MM.1S (cell line): ENCODE results near the gene MLLT10.

Source experiments
- DNase-seq: peaks from one replicate; pipeline ENCODE4 v3.0.0-alpha.2; 2015
- H2AFZ ChIP-seq: fragments of 300-600 bp; sonication (generic); 2 replicates; pipeline ENCODE4 v1.6.0; 2016; ENCODE audit warnings: antibody characterized with exemption, low read length
- H3F3A ChIP-seq: fragments of 300-600 bp; sonication (generic); 2 replicates; pipeline ENCODE4 v1.6.1; 2016; ENCODE audit warnings: mild to moderate bottlenecking, antibody characterized with exemption, low read length, moderate library complexity, mixed read lengths; ENCODE audit not compliant: insufficient read depth
- H3K27ac ChIP-seq: fragments of 300-600 bp; sonication (generic); 2 replicates; pipeline ENCODE4 v1.5.1; 2016; ENCODE audit warnings: mild to moderate bottlenecking, low read length
- H3K27me3 ChIP-seq: fragments of 300-600 bp; sonication (generic); replicated peaks from 2 replicates; pipeline ENCODE4 v1.6.0; 2016; ENCODE audit warnings: low read length; ENCODE audit not compliant: insufficient read depth
- H3K36me3 ChIP-seq: fragments of 300-600 bp; sonication (generic); replicated peaks from 2 replicates; pipeline ENCODE4 v1.6.1; 2016; ENCODE audit warnings: mild to moderate bottlenecking, low read length, mixed read lengths; ENCODE audit not compliant: insufficient read depth
- H3K4me1 ChIP-seq: fragments of 300-600 bp; sonication (generic); 2 replicates; pipeline ENCODE4 v1.6.1; 2016; ENCODE audit warnings: low read length, mixed read lengths
- H3K4me2 ChIP-seq: fragments of 300-600 bp; sonication (generic); 2 replicates; pipeline ENCODE4 v1.6.0; 2016; ENCODE audit warnings: low read depth, low read length
- H3K4me3 ChIP-seq: fragments of 300-600 bp; sonication (generic); 2 replicates; pipeline ENCODE4 v1.5.1; 2016; ENCODE audit warnings: low read length, mixed read lengths
- H3K79me2 ChIP-seq: fragments of 300-600 bp; sonication (generic); 2 replicates; pipeline ENCODE4 v1.6.1; 2016; ENCODE audit warnings: mixed run types, low read length, mixed read lengths
- H3K9ac ChIP-seq: fragments of 300-600 bp; sonication (generic); 2 replicates; pipeline ENCODE4 v1.6.1; 2016; ENCODE audit warnings: low read length, mixed read lengths
- H3K9me2 ChIP-seq: fragments of 300-600 bp; sonication (generic); replicated peaks from 2 replicates; pipeline ENCODE4 v1.6.1; 2016; ENCODE audit warnings: mild to moderate bottlenecking, low read length, mixed read lengths; ENCODE audit not compliant: insufficient read depth
- H3K9me3 ChIP-seq: fragments of 300-600 bp; sonication (generic); replicated peaks from 2 replicates; pipeline ENCODE4 v1.6.1; 2016; ENCODE audit warnings: mild to moderate bottlenecking, low read length, mixed read lengths; ENCODE audit not compliant: insufficient read depth
- H4K20me1 ChIP-seq: fragments of 300-600 bp; sonication (generic); 2 replicates; pipeline ENCODE4 v1.6.1; 2016; ENCODE audit warnings: mild to moderate bottlenecking, low read length, moderate library complexity, mixed read lengths; ENCODE audit not compliant: insufficient read depth
- EZH2 ChIP-seq: fragments of 300-600 bp; sonication (generic); optimal IDR thresholded peaks from 2 replicates; pipeline ENCODE3; 2017; ENCODE audit warnings: low read depth, mild to moderate bottlenecking, antibody characterized with exemption, low read length, mixed read lengths
- EZH2phosphoT487 ChIP-seq: fragments of 300-600 bp; sonication (generic); IDR thresholded peaks from 2 replicates; pipeline ENCODE4 v1.6.1; 2018; ENCODE audit warnings: antibody characterized with exemption, low read length
- TF ChIP-seq, protein P1 (sequence below): fragments of 300-600 bp; sonication (generic); IDR thresholded peaks from 2 replicates; pipeline ENCODE4 v1.5.1; 2016; ENCODE audit warnings: antibody characterized with exemption, low read length, mixed read lengths

MLLT10 gene

GRCh38 chr10:21661087-21661486, 127.1 kb downstream of the MLLT10 start:
- no peaks in the 10 kb centered on the region for H3K9me2 ChIP-seq
- no peak overlapping the region for H3K4me2 ChIP-seq
- no peak for DNase-seq
- H3K36me3 ChIP-seq, result no peaks in the 10 kb centered on the region
- H3K27ac ChIP-seq, result no peak overlapping the region
- H4K20me1 ChIP-seq, result no peaks in the 10 kb centered on the region; the same call in 1 of the 2 replicates
- H3F3A ChIP-seq, result no peaks in the 10 kb centered on the region
- no peaks in the 10 kb centered on the region for H3K4me1 ChIP-seq
- no peaks in the 10 kb centered on the region for H3K27me3 ChIP-seq
- H2AFZ ChIP-seq, result no peak overlapping the region
- H3K4me3 ChIP-seq, result no peak overlapping the region
- TF ChIP-seq, protein P1, sequence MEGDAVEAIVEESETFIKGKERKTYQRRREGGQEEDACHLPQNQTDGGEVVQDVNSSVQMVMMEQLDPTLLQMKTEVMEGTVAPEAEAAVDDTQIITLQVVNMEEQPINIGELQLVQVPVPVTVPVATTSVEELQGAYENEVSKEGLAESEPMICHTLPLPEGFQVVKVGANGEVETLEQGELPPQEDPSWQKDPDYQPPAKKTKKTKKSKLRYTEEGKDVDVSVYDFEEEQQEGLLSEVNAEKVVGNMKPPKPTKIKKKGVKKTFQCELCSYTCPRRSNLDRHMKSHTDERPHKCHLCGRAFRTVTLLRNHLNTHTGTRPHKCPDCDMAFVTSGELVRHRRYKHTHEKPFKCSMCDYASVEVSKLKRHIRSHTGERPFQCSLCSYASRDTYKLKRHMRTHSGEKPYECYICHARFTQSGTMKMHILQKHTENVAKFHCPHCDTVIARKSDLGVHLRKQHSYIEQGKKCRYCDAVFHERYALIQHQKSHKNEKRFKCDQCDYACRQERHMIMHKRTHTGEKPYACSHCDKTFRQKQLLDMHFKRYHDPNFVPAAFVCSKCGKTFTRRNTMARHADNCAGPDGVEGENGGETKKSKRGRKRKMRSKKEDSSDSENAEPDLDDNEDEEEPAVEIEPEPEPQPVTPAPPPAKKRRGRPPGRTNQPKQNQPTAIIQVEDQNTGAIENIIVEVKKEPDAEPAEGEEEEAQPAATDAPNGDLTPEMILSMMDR, result no peak
- TF ChIP-seq EZH2, result no peak
- no peak for TF ChIP-seq EZH2phosphoT487
- no peak overlapping the region for H3K9ac ChIP-seq
- peaks cover 32% of the 10 kb centered on the region for H3K79me2 ChIP-seq
- H3K9me3 ChIP-seq, result no peaks in the 10 kb centered on the region

DNA sequence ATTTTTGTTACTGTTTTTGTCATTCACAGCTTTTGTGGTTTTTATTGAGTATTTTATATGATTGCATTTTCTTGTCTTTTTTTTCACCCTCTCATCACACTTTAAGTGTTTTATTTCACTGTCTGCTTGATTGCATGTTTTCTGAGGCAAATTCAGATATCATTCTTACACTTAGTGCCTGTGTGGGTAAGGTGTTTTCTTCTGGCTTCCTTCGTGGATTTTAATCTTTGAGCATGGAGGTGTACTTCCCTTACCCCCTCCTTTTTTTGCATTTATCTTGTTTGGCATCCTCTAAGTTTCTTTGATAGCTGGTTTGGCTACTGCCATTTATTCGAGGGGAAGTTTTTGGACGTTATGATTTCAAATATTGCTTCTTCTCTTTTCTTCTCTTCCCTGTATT, 127.9 kb downstream of the MLLT10 start:
- Histone ChIP-seq H3K27me3 (no peaks in the 10 kb centered on the region), H3K9me3 (no peaks in the 10 kb centered on the region), H3K36me3 (no peaks in the 10 kb centered on the region), H3K79me2 (peaks cover 32% of the 10 kb centered on the region), H3K9me2 (no peaks in the 10 kb centered on the region), H4K20me1 (no peaks in the 10 kb centered on the region; the same call in 1 of the 2 replicates), H2AFZ (no peak overlapping the region), H3K27ac (no peak overlapping the region), H3K4me3 (no peak overlapping the region), H3K4me1 (no peaks in the 10 kb centered on the region), H3K4me2 (no peak overlapping the region), H3K9ac (no peak overlapping the region), H3F3A (no peaks in the 10 kb centered on the region)
- no peak for DNase-seq
- TF ChIP-seq, protein P1, result no peak
- no peak for TF ChIP-seq EZH2
- no peak for TF ChIP-seq EZH2phosphoT487

GRCh38 chr10:21662635-21663034, 128.6 kb downstream of the MLLT10 start:
- Histone ChIP-seq H3K79me2 (peaks cover 39% of the 10 kb centered on the region), H4K20me1 (no peaks in the 10 kb centered on the region; the same call in 1 of the 2 replicates), H3F3A (no peaks in the 10 kb centered on the region), H3K9ac (no peak overlapping the region), H3K4me3 (no peak overlapping the region), H3K27ac (no peak overlapping the region), H3K4me2 (no peak overlapping the region), H3K9me2 (0 out of 2 replicates have a peak, but pooled peaks cover under 1% of the 10 kb centered on the region), H3K27me3 (no peaks in the 10 kb centered on the region), H2AFZ (no peak overlapping the region), H3K36me3 (no peaks in the 10 kb centered on the region), H3K4me1 (no peaks in the 10 kb centered on the region), H3K9me3 (no peaks in the 10 kb centered on the region)
- TF ChIP-seq, protein P1, result no peak
- TF ChIP-seq EZH2phosphoT487 (no peak), EZH2 (no peak)
- DNase-seq, result no peak
